ENCODE results near the gene ARHGAP33. TPM values are rescaled to one million over a fixed set of nuclear protein-coding genes. Genes with fewer than 3 reads are reported as not detected.

Gene ARHGAP33
- total and polyA plus RNA-seq, 2 of the 8 experiments (the other 6 are each of a cell fraction or from before 2014, with no cell fraction given): 6.5 to 25.2 TPM

DNA sequence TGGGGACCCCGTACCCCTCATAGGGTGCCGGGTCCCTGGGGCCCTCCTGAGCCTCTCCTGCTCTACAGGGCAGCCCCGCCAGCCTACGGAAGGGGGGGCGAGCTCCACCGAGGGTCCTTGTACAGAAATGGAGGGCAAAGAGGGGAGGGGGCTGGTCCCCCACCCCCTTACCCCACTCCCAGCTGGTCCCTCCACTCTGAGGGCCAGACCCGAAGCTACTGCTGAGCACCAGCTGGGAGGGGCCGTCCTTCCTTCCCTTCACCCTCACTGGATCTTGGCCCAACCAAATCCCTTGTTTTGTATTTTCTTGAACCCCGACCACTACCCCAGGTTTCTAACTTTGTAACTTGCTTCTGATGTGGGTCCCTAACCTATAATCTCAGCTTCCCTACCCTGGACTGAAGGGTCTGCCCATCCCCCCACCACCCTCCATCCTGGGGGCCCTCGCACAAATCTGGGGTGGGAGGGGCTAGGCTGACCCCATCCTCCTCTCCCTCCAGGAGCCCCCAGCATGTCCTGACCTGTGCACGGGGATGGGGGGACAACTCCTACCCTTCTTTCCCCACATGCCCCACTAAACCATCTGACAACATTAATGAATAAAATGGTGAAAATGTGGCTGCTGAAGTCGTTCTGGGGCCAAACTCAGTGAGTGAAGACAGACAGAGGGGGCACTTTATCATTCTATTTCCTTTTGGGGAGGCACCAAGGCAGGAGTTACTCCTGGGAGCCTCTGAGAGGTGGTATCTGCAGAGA lies 13.0 kb downstream of the ARHGAP33 start:
- H2BK120ac ChIP-seq (replicated peaks; ENCODE audit: low read depth, low read length): no peak overlapping the region
- H2AK5ac ChIP-seq (ENCODE audit: low read depth, low read length): no peak overlapping the region
- no peak overlapping the region for H3K9ac ChIP-seq (replicated peaks in 1 of 4; ENCODE audit: extremely low read depth in 1 of 4, low read depth in 3 of 4, low read length in 3 of 4)
- no peaks in the 10 kb centered on the region for H3K36me3 ChIP-seq (ENCODE audit: control insufficient read depth in 2 of 4, insufficient read depth in 4 of 4, low read length in 3 of 4)
- H2BK15ac ChIP-seq (ENCODE audit: low read length): no peak overlapping the region
- H4K5ac ChIP-seq (ENCODE audit: insufficient read length, low read depth, low read length): no peak overlapping the region
- POLR2A ChIA-PET (ENCODE audit: partially characterized antibody): interaction anchor here (0.8 to 2.2 kb wide), 3 partner anchors 8 to 61 kb away, joined by 4 to 9 read pairs (median 5); no protein-coding TSS in a partner anchor
- no peak overlapping the region for H3K18ac ChIP-seq (ENCODE audit: extremely low read depth, low read length)
- peaks cover 11% of the 10 kb centered on the region for H3K23me2 ChIP-seq (ENCODE audit: low read depth, low read length)
- H2BK12ac ChIP-seq (ENCODE audit: low read depth, low read length): no peak overlapping the region
- H4K20me1 ChIP-seq (replicated peaks in 1 of 2; ENCODE audit: control insufficient read depth in 1 of 2, insufficient read depth in 2 of 2, low read length in 2 of 2): peaks cover 3 to 9% of the 10 kb centered on the region in 2 experiments
- no peak overlapping the region for H3K4ac ChIP-seq (replicated peaks; ENCODE audit: insufficient read length, low read depth, low read length)
- no peak overlapping the region for H3K4me3 ChIP-seq (ENCODE audit: extremely low read depth in 1 of 4, insufficient read depth in 2 of 4, low read depth in 3 of 4, low read length in 4 of 4)
- H3K4me1 ChIP-seq (replicated peaks in 1 of 4; ENCODE audit: control insufficient read depth in 3 of 4, insufficient read depth in 4 of 4, low read length in 3 of 4): peaks cover 0 to 10% (median 4%) of the 10 kb centered on the region in 4 experiments; a peak in 5 of 7 replicates
- no peak for FAIRE-seq
- H4K8ac ChIP-seq (ENCODE audit: extremely low read depth, insufficient read depth, low read length): no peak overlapping the region
- H2BK20ac ChIP-seq (ENCODE audit: low read length): no peak overlapping the region
- TF ChIP-seq SP1 (IDR thresholded peaks at IDR 0.05; ENCODE audit: low read depth, low read length): no peak
- TF ChIP-seq KDM1A (IDR thresholded peaks at IDR 0.05; ENCODE audit: borderline replicate concordance, low read length): no peak
- no peak for TF ChIP-seq NANOG (IDR thresholded peaks at IDR 0.05; ENCODE audit: insufficient read depth, low read depth, low read length, poor library complexity, severe bottlenecking)
- no peak for TF ChIP-seq PHF8 (conservative IDR thresholded peaks at IDR 0.05; ENCODE audit: low read depth, low read length)
- no peak for TF ChIP-seq POU5F1 (IDR thresholded peaks at IDR 0.05; ENCODE audit: low read depth, low read length)
- TF ChIP-seq BACH1 (IDR thresholded peaks at IDR 0.05; ENCODE audit: low read length): no peak
- no peak for TF ChIP-seq POLR2A (IDR thresholded peaks at IDR 0.05; ENCODE audit: control extremely low read depth in 1 of 2, low read depth in 2 of 2, low read length in 2 of 2)
- TF ChIP-seq TCF12 (IDR thresholded peaks at IDR 0.05; ENCODE audit: low read depth, low read length): no peak
- no peak for TF ChIP-seq CHD2 (IDR thresholded peaks at IDR 0.05; ENCODE audit: low read length)
- no peak for TF ChIP-seq HDAC2 (IDR thresholded peaks at IDR 0.05; ENCODE audit: borderline replicate concordance in 1 of 2, low read depth in 2 of 2, low read length in 2 of 2)
- TF ChIP-seq SP4 (IDR thresholded peaks at IDR 0.05; ENCODE audit: low read length): no peak
- no peak overlapping the region for H2BK5ac ChIP-seq (ENCODE audit: low read depth, low read length)
- no peaks in the 10 kb centered on the region for H3K9me3 ChIP-seq (ENCODE audit: insufficient read depth in 2 of 2, low read depth in 1 of 2, low read length in 1 of 2)
- H3K4me2 ChIP-seq (ENCODE audit: insufficient read depth in 1 of 2, low read depth in 2 of 2, low read length in 2 of 2): no peak overlapping the region
- no peak overlapping the region for H4K91ac ChIP-seq (replicated peaks; ENCODE audit: insufficient read length, low read length)
- H2AFZ ChIP-seq (ENCODE audit: low read length): no peak overlapping the region
- CTCF ChIA-PET (ENCODE audit: partially characterized antibody): interaction anchor here (0.6 to 3.8 kb wide), 9 partner anchors 9 to 372 kb away, joined by 3 to 13 read pairs (median 4); no protein-coding TSS in a partner anchor
- no peak overlapping the region for H3K27ac ChIP-seq (ENCODE audit: low read depth, low read length)
- no peaks in the 10 kb centered on the region; a peak in 1 of 7 replicates for H3K27me3 ChIP-seq (replicated peaks in 1 of 4; ENCODE audit: control insufficient read depth in 3 of 4, extremely low read depth in 1 of 4, insufficient read depth in 3 of 4, low read length in 3 of 4)
- H3K23ac ChIP-seq (ENCODE audit: insufficient read length): no peak overlapping the region
- no peaks in the 10 kb centered on the region for H3K79me2 ChIP-seq (ENCODE audit: control insufficient read depth in 1 of 2, insufficient read depth in 2 of 2, low read length in 2 of 2)
- H3K79me1 ChIP-seq (ENCODE audit: low read depth, low read length): no peaks in the 10 kb centered on the region
- 78% methylated on average over 10 of the region's 12 CpGs; no CpG with 5 or more reads in 1 of the 2 experiments for WGBS, 2 experiments (ENCODE audit: extremely low coverage in 1 of 2, insufficient coverage in 1 of 2, insufficient read length in 1 of 2, insufficient replicate concordance in 2 of 2, low coverage in 1 of 2, low lambda C conversion rate in 2 of 2, missing lambda C conversion rate in 1 of 2)
- no peak overlapping the region for H3K14ac ChIP-seq (ENCODE audit: insufficient read length)
- no peak for DNase-seq (ENCODE audit: low read depth in 1 of 2, low spot score in 2 of 2)
- no peak overlapping the region for H3K56ac ChIP-seq (replicated peaks; ENCODE audit: insufficient read length, low read depth, low read length)
